Right lung (tissue), 5 donors: ENCODE data around the gene PRXL2C. TPM values are rescaled to one million over a fixed set of nuclear protein-coding genes. Genes with fewer than 3 reads are reported as not detected.
"Not testable (repeated sequence)": the region's sequence is repeated elsewhere in the genome, so short reads cannot be mapped to it uniquely, and the experiment has no call there.

Experiments
- DNase-seq, 2 donors: peaks; one replicate each; pipeline ENCODE4 v3.0.0-alpha.2; 2013
- polyA plus RNA-seq, 5 donors: library from polyadenylated mRNA; unstranded; fragments of 120-200 nt; gene quantifications; one replicate each; pipeline versions ENCODE4 v1.2.1 to v1.2.3, GENCODE V29; 2013; ENCODE audit warnings: inconsistent platforms in 1 of 5, low replicate concordance in 1 of 5; ENCODE audit not compliant: insufficient read length in 5 of 5, insufficient read depth in 1 of 5

Gene PRXL2C
- polyA plus RNA-seq, 5 donors, result 5.1 to 8.1 (median 6.0) TPM

DNA sequence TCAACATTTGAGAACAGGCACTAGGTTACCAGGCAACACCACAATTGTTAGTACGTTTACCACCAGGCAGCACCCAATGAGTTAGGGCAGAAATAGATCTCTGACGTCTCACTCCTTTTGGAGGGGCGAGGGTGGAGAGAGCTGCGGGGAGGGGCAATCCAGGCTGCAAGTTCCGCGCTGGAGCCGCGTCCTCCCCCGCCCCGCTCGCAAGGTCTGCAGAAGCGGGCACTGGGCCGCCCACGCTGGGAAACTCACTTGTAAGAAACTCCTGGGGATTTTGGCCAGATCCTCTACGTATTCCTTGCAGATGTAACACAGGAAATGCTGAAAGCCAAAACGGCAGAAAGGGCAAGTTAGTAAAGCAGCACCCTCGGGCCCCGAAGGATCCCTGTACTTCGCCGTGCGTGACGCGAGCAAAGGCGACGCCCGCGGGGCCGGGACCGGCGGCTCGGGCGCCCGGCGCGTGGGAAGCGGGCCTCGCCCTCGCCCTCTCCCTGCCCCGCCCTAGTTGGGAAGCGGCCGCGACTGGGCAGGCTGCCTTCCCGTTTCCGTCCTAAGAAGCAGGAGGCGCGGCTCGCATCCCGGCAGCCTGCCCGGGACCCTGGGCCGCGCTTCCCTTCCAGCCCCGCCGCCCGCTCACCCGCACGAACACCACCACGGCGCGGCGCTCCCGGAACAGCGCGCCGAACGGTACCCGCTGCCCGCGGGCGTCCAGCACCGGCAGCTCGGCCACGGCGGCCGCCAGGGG, 493 bp downstream of the PRXL2C start:
- DNase-seq, result peak; percentile 76 to 77

DNA sequence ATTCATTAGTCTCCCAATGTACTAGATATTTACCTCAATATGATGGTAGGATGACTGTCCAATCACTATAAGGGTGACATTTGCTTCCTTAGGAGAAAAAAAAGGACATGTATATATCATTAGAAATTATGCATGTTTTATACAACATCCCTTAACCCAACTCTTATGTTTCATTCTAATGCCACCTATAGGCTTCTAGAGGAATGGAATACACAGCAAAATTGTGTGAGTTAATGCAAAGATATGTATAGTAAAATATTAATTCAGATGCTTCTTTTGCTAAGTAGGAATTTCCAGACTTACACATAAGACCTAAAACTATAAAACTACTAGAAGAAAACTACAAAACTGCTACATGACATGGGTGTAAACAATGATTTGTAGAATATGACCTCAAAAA, 3.5 kb downstream of the PRXL2C start:
- DNase-seq, result no peak

DNA sequence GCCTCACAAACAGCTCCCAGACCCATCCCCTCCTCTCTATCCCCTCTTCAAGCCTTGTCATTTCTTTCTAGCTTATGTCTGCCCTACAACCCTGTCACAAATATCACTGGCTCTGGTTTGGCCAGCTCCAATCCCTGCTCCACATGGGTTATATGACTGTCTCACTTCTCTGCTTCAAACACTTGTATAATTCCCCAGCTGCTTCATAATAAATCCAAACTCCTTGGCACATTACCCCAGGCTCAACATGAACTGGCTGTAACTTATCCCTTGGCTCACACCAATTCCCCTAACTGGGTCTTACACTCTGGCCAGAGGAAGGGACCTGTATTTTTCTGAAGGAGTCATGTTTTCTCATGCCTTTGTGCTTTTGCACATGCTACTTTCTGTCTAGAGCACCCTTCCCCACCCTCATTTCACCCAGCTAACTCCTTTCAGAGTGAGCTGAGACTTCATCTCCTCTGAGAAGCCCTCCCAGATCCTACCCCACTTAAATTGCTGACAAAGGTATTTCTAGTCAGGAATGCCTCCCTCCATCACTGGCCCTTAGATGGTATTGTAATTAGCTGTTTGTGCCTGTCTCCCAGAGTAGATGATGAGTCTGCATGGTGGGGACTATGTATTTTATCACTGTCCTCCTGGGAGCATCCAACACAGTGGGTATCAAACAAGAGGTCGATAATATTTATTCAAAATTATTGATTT, 5.3 kb downstream of the PRXL2C start:
- DNase-seq, result no peak

DNA sequence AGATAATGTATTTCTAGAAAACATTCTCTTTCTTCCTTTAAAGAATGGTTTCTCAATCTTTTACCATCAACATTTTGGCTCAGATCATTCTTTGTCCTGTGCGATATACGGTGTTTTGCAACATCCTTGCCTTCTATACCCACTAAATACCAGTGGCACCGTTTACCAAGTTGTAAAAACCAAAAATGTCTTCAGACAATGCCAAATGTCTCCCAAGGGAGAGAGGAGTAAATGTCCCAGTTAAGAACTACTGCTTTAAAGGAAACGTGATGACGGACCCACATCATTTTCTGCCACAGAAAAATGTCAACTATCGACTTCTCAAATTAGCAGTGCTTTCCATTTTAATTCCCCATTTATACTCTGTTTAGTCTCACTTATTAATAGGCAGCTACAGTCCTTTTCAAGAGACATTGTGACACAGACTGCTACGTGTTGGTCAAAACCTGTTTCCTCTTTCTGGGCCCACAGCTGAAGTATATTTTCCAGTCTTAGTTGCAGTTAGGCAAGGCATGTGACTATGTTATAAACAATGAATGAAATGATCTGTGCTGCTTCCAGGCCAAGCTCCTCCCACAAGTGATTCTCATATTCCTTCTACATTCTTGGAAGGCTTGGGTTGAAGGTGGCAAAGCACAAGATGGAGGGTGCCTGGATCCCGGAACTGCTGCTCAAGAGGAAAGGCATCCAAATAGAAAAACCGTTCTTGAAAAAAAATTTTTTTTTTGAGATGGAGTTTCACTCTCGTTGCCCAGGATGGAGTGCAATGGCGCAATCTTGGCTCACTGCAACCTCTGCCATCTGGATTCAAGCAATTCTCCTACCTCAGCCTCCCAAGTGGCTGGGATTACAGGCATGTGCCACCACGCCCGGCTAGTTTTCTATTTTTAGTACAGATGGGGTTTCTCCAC, 8.8 kb downstream of the PRXL2C start:
- DNase-seq, result peak in 1 of 2 donors; percentile 7

DNA sequence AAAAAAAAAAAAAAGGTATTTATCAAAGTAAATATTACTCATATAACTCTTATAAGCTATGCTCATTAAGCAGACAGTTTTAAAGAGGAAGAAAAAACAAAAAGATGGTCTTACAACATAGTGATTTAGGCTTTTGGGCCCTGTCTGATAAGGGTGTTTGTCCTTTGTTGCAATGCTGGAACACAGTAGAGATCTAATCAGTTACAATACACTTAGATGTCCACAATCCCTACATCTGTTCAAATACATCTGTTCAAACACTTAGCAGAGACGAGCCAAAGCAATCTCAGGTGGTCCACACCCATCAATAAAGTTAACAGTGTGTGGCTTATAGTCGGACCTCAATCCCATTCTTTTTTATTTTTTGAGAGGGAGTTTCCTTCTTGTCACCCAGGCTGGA, 11.0 kb downstream of the PRXL2C start:
- DNase-seq, result no peak

DNA sequence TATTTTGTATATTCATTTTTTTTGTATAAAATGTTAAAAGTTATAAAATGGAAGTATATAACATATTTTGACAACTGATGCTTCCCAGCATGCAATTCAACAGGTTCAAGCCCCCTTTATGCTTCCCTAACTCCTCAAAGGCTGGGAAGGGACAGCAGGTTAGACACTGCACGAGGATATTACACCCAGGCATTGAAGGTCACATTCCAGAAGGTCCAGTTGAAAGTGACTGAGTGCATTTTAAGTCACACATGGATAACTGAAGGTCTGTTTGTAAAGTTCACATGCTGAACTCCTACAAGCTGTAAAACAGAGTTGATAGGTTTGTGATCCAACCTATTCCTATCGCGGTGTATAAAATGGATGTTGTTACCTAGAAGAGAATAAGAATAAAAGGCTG, 13.6 kb downstream of the PRXL2C start:
- no peak for DNase-seq

DNA sequence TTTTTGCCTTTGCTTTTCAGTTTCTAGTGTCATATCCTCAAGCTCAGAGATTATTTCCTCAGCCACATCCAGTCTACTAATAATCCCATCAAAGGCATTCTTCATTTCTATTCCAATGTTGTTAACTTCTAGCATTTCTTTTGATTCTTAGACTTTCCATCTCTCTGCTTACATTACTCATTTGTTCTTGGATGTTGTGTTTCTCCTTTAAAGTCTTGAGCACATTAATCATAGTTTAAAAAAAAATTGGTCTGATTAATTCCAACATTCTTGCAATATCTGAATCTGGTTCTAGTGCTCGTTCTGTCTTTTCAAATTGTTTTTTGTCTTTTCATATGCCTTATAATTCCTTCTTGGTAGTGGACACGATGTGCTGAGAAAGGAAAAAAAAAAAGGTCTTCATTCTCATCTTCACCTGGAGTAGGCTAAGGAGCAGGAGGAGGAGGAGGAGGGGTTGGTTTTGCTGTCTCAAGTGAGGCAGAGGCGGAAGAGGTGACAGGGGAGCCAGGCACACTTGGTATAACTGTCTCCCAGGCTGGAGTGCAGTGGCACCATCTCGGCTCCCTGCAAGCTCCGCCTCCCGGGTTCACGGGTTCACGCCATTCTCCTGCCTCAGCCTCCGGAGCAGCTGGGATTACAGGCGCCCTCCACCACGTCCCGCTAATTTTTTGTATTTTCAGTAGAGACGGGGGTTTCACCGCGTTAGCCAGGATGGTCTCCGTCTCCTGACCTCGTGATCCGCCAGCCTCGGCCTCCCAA, 16.3 kb downstream of the PRXL2C start:
- DNase-seq, result no peak

DNA sequence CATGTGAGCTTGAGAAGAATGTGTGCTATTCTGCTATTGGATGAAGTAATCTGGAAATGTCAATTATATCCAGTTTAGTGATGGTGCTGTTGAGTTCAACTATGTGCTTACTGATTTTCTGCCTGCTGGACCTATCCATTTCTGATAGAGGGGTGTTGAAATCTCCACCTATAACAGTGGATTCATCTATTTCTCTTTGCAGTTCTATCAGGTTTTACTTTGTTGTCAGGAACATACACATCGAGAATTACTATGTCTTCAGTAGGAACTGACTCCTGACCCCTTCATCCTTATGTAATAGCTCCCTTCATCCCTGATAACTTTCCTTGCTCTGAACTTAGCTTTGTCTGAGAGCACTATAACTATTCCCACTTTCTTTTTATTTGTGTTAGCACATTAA, 18.7 kb downstream of the PRXL2C start:
- DNase-seq, result no peak

DNA sequence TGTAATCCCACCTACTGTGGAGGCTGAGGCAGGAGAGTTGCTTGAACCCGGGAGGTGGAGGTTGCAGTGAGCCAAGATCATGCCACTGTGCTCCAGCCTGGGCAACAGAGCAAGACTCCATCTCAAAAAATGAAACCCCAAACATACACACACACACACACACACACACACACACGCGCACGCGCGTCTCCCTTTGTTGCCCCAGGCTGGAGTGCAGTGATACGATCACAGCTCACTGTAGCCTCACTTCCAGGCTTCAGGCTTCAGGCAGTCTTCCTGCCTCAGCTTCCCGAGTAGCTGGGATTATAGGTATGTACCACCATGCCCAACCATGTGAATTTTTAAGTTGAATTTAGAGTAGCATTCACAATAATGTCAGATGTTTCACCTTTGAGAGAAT, 21.5 kb downstream of the PRXL2C start:
- not testable (repeated sequence) for DNase-seq

DNA sequence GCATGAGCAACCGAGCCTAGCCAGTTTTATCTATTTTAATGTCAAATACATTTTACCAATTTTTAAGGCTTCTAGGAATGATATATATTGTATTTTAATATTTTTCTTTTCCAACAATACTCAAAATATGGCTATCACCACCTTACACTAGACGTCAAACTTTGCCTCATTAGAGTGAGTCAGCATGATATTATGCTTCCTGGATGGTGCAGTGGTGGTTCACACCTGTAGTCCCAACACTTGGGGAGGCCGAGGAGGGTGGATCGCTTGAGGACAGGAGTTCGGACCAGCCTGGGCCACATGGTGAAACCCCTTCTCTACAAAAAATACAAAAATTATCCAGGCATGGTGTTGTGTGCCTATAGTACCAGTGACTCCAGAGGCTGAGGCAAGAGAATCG, 28.2 kb downstream of the PRXL2C start:
- no peak for DNase-seq

DNA sequence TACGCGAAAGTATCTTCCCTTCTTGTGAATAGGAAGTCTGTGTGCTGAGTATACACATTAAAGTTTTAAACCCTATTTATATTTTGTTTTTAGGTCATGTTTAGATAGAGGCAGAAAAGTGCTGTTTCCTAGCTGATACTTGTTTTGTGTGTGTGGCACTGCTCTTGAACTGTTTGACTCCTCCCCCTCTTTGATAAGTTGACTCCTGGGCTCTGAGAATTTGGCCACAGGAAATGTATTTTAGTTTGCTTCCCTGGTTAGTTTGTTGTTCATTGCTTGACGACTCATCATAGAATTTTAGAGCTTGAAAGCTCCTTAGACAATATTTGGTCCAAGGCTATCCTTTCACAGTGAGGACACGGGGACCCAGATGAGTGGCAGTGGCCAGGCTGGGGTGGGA, 33.5 kb downstream of the PRXL2C start:
- DNase-seq, result no peak

DNA sequence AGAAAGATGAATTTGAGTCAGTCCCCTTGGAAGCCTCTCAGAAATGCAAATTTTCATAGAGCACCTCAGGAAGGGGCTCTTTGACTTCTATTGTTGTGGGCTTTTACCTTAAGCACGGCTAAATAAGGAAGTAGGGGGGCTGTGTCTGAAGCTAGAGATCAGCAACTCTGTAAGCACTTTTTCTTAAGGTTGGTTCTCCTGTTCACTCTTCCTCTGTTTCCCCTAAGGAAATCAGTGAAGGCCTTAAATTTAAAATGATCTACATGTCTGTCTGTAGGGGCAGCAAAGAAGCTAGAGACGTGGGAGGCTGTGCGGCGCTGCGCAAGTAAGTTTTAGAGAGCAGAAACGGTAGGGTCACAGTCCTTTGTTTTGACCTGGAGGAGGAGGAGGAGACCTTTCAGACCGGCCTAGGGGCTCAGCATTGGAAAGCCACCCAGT, 34.3 kb downstream of the PRXL2C start:
- DNase-seq, result no peak

DNA sequence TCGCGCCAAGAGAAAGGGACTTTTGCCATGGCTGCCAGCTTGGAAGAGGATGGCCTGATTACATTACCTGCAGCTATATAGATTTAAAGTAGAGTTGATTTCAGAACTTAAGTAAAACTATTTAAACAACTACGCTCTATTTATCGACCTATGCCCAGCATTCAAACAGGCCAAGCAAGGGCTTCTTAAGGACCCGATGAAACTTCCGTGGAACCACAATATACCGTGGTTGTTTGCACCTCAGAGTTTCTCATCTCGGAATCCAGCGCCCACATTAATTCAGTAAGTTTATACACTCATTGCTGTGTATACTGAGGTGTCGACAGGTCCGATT, 35.0 kb downstream of the PRXL2C start:
- DNase-seq, result no peak

DNA sequence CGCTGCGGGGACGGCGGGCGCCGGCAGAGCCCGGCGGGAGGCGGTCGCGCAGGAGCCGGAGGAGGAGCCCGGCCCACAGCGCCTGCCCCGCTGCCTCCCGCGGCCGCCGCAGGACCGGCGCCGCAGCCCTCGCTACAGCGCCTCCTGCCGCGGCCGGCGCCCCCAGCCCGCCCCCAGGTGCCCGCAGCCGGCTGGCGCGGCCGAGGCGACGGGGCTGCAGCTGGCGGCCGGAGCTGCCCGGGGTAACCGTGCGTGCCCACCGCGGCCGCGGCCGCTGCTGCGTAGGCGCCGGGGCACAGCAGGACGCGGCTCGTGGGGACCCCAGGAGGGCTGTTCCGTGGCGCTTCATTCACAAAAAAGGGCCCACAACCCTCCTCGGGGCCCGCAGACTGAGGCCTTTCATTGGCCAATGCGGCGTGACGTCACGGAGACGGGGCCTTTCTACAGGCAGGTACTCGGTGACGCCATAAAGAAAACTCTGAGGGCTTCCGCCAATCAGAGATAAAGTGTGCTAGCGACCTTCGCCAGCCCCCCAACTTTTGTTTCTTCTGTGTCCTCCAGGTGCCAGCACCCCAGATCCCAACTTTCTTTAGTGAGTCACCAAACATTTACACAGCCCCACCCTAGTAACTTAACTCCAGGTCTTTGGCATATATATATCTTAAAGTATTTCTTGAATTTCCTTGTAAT, 35.5 kb downstream of the PRXL2C start, which contains the start of gene CDC14B:
Gene CDC14B (minus strand): TSS at position 353 of the 690 bp plus-strand sequence. CDS start 465 bp downstream, outside the sequence.
- DNase-seq, result peak; percentile 87 to 88

DNA sequence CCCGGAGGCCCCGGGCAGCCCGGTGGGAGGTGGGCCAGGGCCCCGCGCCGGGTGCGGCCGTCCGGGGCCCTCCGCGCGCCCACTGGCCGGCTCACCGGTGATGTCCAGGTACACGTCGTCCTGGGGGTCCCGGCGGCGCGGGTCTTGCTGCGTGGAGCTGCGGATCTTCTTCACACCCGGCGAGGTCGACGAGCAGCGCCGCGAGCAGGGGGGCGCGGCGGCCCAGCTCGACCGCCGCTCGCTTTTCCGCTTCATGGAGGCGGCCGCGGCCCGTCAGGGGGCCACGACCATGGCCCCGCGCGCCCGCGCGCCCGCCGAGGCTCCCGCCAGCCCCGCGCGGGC, 36.0 kb downstream of the PRXL2C start:
- DNase-seq, result no peak

DNA sequence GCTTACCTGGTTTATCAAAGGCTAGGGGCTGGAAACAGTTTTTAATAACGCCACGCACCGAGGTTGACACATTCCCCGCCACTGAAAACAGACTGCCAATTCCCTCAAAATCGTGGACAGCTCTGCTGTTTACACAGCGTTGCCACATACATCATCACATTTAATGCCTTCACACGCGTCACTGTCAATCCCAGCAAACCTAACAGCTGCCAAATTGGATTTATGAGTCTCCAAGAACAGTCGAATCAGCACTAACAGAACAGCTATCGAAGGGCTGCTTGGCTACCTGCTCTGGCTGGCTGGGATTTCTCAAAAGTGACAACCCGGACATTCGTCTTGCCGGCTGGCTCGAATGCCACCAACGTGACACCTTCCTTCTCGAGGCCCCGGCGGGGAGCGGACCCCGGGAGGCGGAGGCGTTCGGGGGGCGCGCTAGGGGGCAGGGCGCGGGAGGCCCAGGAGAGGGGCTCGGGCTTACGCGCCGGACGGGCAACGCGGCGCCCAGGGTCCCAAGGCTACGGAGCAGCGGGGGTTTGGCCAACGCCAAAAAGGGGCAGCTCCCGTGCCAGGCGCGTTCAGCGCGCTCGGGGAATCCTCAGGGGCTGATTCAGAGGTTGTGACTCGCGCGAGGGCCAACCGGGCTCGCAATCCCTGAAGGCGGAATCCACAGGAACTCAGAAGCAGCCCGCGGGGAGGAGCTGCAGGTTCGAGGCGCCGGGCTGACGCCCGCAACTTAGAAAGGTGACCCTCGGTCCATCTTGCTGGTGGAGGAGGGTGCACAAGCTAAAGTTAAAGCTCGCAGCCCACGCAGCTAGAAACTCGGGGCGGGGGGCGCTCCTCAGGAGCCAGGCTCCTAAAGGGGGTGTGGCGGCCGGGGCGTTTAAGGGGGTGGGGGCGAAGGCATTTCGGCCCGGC, 36.7 kb downstream of the PRXL2C start:
- peak in 1 of 2 donors; percentile 20 for DNase-seq

DNA sequence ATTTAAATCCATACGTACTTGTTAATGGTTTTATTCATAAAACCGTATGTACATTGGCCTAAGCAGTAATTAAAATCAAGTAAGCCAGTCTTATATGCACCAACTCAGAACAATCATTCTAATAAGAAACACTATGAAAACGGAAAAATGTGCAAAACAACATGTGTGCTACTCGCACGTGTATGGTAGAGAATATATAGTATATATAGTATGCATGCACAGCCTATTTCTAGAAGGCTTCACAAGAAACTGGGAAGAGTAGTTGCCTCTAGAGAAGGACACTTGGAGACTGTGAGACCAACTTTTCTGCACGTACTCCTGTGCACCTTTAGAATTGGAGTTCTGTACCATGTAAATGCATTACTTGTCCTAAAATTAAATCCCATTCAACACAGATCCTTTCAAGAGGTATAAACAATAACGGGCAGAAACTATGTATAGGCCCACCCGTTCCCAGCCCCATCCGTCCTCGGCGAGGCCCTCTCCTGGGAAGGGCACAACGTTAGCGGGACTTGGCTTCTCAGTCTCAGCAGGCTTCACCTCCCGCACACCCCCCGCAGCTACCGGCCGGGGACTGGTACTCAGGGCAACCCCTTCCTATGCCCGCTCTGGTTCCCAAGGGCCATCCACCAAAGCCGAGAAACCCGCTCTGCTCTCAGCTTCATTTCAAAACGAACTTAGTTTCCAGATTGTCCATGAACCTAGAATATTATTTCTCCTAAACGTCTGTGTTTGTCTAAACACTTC, 37.5 kb downstream of the PRXL2C start:
- DNase-seq, result no peak

DNA sequence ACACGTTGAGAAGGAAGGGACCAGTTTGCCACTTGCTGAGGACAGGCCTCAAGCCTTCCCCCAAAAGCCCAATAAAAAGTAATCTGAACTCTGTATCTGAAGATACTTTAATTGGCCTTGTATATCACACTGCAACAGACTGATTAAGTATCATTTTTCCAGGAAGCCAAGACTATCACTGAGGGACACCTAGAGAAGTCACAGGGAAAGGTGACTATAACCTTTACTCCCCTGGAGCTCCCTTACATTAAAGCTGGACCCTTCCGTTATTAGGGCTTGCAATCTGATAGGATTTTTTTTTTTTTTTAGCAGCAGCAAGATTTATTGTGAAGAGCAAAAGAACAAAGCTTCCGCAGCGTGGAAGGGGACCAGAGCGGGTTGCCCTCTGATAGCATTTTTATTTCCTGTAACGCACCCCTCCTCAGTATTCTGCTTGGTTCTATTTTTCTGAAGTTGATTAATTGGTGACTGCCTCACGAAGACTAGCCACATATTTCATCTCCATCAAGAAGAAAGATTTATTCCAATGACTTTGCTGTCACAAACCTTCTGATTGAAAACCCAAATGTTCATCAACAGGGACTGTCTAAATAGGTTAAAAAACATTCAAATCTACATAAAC, 38.2 kb downstream of the PRXL2C start:
- DNase-seq, result no peak

DNA sequence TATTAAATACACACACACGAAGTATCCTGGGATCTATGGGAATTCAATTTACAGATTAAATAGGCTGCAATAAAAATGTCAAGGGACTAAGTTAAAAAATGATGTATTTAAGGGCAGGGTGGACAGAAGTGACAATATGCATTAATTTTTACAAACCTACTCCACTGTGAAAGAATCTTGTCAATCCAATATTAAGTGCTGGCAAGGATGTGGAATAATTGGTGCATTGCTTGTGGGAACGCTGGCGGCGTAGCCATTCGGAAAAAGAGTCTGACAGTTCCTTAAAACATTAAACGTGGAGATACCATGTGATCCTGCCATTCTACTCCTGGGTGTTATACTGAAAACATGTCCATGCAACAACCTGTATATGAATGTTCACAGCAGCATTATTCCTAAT, 39.7 kb downstream of the PRXL2C start:
- no peak for DNase-seq
